Neural crest cell (in vitro differentiated cells): ENCODE measurements around the gene DUS1L. TPM values are rescaled to one million over a fixed set of nuclear protein-coding genes. Genes with fewer than 3 reads are reported as not detected.

Experiments
- DNase-seq: peaks from one replicate; pipeline ENCODE4 v3.0.0; 2021; ENCODE audit warnings: low read depth, mixed read lengths, low spot score
- H3K27ac Mint-ChIP-seq: one replicate; pipeline ENCODE4 v1.8.0; 2021; ENCODE audit warnings: mild to moderate bottlenecking, mixed read lengths; ENCODE audit not compliant: unreplicated experiment
- H3K27me3 Mint-ChIP-seq: 2 replicates; pipeline ENCODE4 v1.8.0; 2021; ENCODE audit warnings: low read depth, mild to moderate bottlenecking, mixed read lengths
- H3K36me3 Mint-ChIP-seq: 2 replicates; pipeline ENCODE4 v1.8.0; 2021; ENCODE audit warnings: low read depth, mild to moderate bottlenecking, mixed read lengths
- H3K4me1 Mint-ChIP-seq: 2 replicates; pipeline ENCODE4 v1.8.0; 2021; ENCODE audit warnings: mixed read lengths
- H3K4me3 Mint-ChIP-seq: one replicate; pipeline ENCODE4 v1.8.0; 2021; ENCODE audit warnings: mild to moderate bottlenecking, mixed read lengths
- H3K9me3 Mint-ChIP-seq: 2 replicates; pipeline ENCODE4 v1.8.0; 2021; ENCODE audit warnings: mixed read lengths
- CTCF ChIP-seq: fragments of 200-600 bp; sonication (generic); conservative IDR thresholded peaks from 2 replicates; pipeline ENCODE4 v1.5.0; 2021; ENCODE audit warnings: antibody characterized with exemption, mild to moderate bottlenecking
- total RNA-seq: library from RNA; stranded (reverse); gene quantifications from 2 replicates; pipeline ENCODE4 v1.2.1, GENCODE V29; 2021

Gene DUS1L
- total RNA-seq, 1 donor from 2014 or later: 131 TPM

DNA sequence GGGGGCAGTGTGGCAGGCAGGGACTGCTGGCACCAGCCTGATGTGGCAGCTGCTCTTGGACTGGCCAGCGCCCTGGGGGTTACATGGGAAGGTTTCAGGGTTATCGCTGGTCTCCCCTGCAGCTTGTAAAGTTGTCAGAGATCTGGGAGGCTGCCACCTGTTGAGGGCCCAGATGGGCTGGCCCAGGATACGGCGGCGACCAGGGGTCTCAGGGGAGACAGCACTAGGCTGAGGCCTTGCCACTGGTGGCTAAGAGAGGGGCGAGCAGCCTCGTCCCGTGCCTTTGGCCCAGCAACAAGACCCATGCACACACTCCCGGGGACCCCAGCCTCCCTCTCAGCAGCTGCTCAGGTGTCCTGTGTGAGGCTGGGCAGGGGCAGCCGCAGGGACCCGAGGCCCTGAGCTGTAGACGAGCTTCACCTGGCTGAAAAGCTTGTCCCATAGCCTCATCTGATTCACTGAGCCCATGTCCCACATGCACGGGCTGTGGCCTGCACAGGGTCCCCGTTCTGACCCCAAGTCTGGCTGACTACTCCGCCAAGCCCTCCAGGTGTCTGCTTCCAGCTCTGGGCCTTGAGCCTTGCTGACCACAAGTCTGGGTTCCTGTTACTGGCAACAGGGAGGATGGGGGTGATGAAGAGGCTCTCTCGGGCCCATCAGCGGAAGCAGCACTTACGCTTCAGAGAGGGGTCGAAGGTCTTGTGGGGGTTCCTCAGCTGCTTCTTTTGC, 6.2 kb downstream of the DUS1L start:
- H3K4me1 Mint-ChIP-seq: no peaks in the 10 kb centered on the region
- H3K9me3 Mint-ChIP-seq: no peaks in the 10 kb centered on the region
- no peak overlapping the region for H3K27ac Mint-ChIP-seq
- no peak for TF ChIP-seq CTCF
- no peaks in the 10 kb centered on the region for H3K36me3 Mint-ChIP-seq
- DNase-seq: no peak
- no peaks in the 10 kb centered on the region for H3K27me3 Mint-ChIP-seq
- H3K4me3 Mint-ChIP-seq: peak overlapping the region; percentile 44

GRCh38 chr17:82058855-82059249, 6.8 kb downstream of the DUS1L start:
- no peaks in the 10 kb centered on the region for H3K27me3 Mint-ChIP-seq
- no peak for DNase-seq
- no peak overlapping the region for H3K4me3 Mint-ChIP-seq
- H3K4me1 Mint-ChIP-seq: no peaks in the 10 kb centered on the region
- no peaks in the 10 kb centered on the region for H3K36me3 Mint-ChIP-seq
- H3K9me3 Mint-ChIP-seq: no peaks in the 10 kb centered on the region
- TF ChIP-seq CTCF: no peak
- no peak overlapping the region for H3K27ac Mint-ChIP-seq

GRCh38 chr17:82058230-82058854, 7.3 kb downstream of the DUS1L start:
- Mint-ChIP-seq H3K9me3 (no peaks in the 10 kb centered on the region), H3K4me3 (peak overlapping the region; percentile 70), H3K27ac (no peak overlapping the region), H3K36me3 (no peaks in the 10 kb centered on the region), H3K27me3 (no peaks in the 10 kb centered on the region), H3K4me1 (no peaks in the 10 kb centered on the region)
- TF ChIP-seq CTCF: no peak
- DNase-seq: no peak

DNA sequence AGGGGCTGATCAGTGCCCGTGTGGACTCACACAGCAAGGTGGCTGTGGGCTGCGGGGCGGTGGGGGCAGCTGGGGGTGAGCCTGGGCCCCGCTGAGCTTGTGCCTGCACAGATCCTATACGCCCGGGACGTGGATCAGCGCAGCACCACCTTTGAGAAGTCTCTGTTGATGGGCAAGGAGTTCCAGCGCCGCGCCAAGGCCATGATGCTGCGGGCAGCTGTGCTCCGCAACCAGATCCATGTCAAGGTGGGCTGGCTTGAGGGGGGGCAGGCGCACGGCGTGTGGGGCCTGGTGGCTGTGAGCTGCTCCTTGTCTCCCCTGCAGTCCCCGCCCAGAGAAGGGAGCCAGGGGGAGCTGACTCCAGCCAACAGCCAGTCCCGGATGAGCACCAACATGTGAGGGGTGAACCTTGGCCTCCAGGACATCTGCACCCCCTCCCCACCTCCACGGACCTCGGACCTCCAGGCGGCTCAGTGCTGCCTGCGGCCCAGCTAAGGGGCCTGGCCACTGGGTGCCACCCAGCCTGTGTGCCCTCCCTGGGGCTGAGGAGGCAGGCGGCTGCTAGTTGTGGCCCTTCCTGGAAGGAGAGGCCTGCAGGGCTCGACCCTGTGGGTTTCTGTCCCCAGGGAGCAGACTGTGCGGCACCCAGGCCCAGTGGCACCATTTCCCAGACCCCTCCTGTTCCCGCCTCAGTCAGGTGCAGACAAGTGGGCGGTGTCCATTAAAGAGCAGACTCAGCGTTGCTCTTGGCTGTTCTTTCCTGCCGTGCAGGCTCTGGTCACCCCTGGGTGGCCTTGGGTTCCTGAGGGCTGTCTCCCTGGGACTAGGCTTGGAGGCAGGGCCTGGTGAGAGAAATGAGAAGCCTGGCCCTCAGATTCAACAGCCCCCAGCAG, 8.6 kb downstream of the DUS1L start:
- no peaks in the 10 kb centered on the region for H3K4me1 Mint-ChIP-seq

More for the DNA sequence above, 8.6 kb downstream of the DUS1L start:
- DNase-seq: no peak
- no peak overlapping the region for H3K27ac Mint-ChIP-seq
- no peak for TF ChIP-seq CTCF
- H3K36me3 Mint-ChIP-seq: no peaks in the 10 kb centered on the region
- no peaks in the 10 kb centered on the region for H3K9me3 Mint-ChIP-seq
- H3K27me3 Mint-ChIP-seq: no peaks in the 10 kb centered on the region
- peak overlapping the region; percentile 47 for H3K4me3 Mint-ChIP-seq
